CD14-positive monocyte (primary cell): ENCODE results near the gene APBB1. TPM values are rescaled to one million over a fixed set of nuclear protein-coding genes. Genes with fewer than 3 reads are reported as not detected.
"Not testable (repeated sequence)": the region's sequence is repeated elsewhere in the genome, so short reads cannot be mapped to it uniquely, and the experiment has no call there.

ENCODE experiments used
- DNase-seq, 3 donors: peaks; one replicate each; pipeline ENCODE4 v3.0.0-alpha.2; 2011 to 2022
- H2AFZ ChIP-seq: 2 replicates; pipeline ENCODE4 v1.6.0; 2012; ENCODE audit warnings: mild to moderate bottlenecking, low read depth, low read length, inconsistent platforms; ENCODE audit not compliant: insufficient read depth, poor library complexity, severe bottlenecking
- H3K27ac ChIP-seq, 2 donors: 1 replicate in 1 of 2; 2 replicates in 1 of 2; pipeline ENCODE4 v1.5.1; 2012 to 2013; ENCODE audit warnings: low read length in 2 of 2, control low read depth in 1 of 2, inconsistent platforms in 1 of 2, low read depth in 1 of 2, mild to moderate bottlenecking in 1 of 2
- H3K27me3 ChIP-seq, 2 donors: one replicate each; pipeline versions ENCODE4 v1.6.0 to v1.6.1; 2011 to 2013; ENCODE audit warnings: low read length in 2 of 2; ENCODE audit not compliant: control insufficient read depth in 2 of 2, insufficient read depth in 2 of 2
- H3K36me3 ChIP-seq, 2 donors: replicated peaks in 1 of 2; 1 replicate in 1 of 2; 2 replicates in 1 of 2; pipeline versions ENCODE4 v1.5.1 to v1.6.1; 2012 to 2013; ENCODE audit warnings: low read length in 2 of 2, control low read depth in 1 of 2, inconsistent platforms in 1 of 2, mild to moderate bottlenecking in 1 of 2; ENCODE audit not compliant: insufficient read depth in 2 of 2, control insufficient read depth in 1 of 2
- H3K4me1 ChIP-seq, 2 donors: 1 replicate in 1 of 2; 2 replicates in 1 of 2; pipeline versions ENCODE4 v1.5.1 to v1.6.1; 2012 to 2013; ENCODE audit warnings: low read length in 2 of 2, control low read depth in 1 of 2, inconsistent platforms in 1 of 2, mild to moderate bottlenecking in 1 of 2, moderate library complexity in 1 of 2; ENCODE audit not compliant: insufficient read depth in 2 of 2, control insufficient read depth in 1 of 2
- H3K4me2 ChIP-seq: replicated peaks from 2 replicates; pipeline ENCODE3; 2012; ENCODE audit warnings: low read length, moderate library complexity, mild to moderate bottlenecking; ENCODE audit not compliant: poor library complexity, severe bottlenecking; ENCODE audit errors: extremely low read depth
- H3K4me3 ChIP-seq, 3 experiments: fragments of 200-600 bp in 1 of 3; sonication (generic) in 1 of 3; replicated peaks in 1 of 3; 1 replicate in 2 of 3; 2 replicates in 1 of 3; pipeline ENCODE4 v1.5.1; 2011 to 2013; ENCODE audit warnings: low read length in 3 of 3, mild to moderate bottlenecking in 3 of 3, control low read depth in 2 of 3, low read depth in 2 of 3, inconsistent platforms in 1 of 3, moderate library complexity in 1 of 3
- H3K79me2 ChIP-seq: 2 replicates; pipeline ENCODE4 v1.6.0; 2012; ENCODE audit warnings: mild to moderate bottlenecking, control low read depth, inconsistent platforms, low read length, moderate library complexity; ENCODE audit not compliant: insufficient read depth
- H3K9ac ChIP-seq: 2 replicates; pipeline ENCODE4 v1.6.0; 2017; ENCODE audit warnings: low read length, mild to moderate bottlenecking; ENCODE audit not compliant: insufficient read depth, poor library complexity, severe bottlenecking
- H3K9me3 ChIP-seq, 2 donors: replicated peaks in 1 of 2; 1 replicate in 1 of 2; 2 replicates in 1 of 2; pipeline versions ENCODE4 v1.5.1 to v1.6.1; 2012 to 2013; ENCODE audit warnings: low read length in 2 of 2, control low read depth in 1 of 2; ENCODE audit not compliant: control insufficient read depth in 1 of 2, insufficient read depth in 1 of 2
- H4K20me1 ChIP-seq: 2 replicates; pipeline ENCODE4 v1.6.0; 2012; ENCODE audit warnings: mild to moderate bottlenecking, low read length, control low read depth, moderate library complexity; ENCODE audit not compliant: insufficient read depth
- H3K27ac Mint-ChIP-seq, 7 donors: one replicate each; pipeline ENCODE4 v1.8.0; 2020; ENCODE audit warnings: mild to moderate bottlenecking in 7 of 7, mixed read lengths in 7 of 7, moderate library complexity in 6 of 7, inconsistent platforms in 2 of 7
- H3K27me3 Mint-ChIP-seq, 3 donors: one replicate each; pipeline ENCODE4 v1.8.0; 2021 to 2022; ENCODE audit warnings: low read depth in 3 of 3, mild to moderate bottlenecking in 3 of 3, mixed read lengths in 3 of 3, moderate library complexity in 3 of 3, inconsistent platforms in 1 of 3
- H3K36me3 Mint-ChIP-seq, 2 donors: one replicate each; pipeline ENCODE4 v1.8.0; 2020; ENCODE audit warnings: mixed read lengths in 2 of 2, inconsistent platforms in 1 of 2, mild to moderate bottlenecking in 1 of 2
- H3K4me1 Mint-ChIP-seq: one replicate; pipeline ENCODE4 v1.8.0; 2020; ENCODE audit warnings: mild to moderate bottlenecking, mixed read lengths
- H3K4me3 Mint-ChIP-seq, 2 donors: one replicate each; pipeline ENCODE4 v1.8.0; 2020; ENCODE audit warnings: mild to moderate bottlenecking in 2 of 2, mixed read lengths in 2 of 2, moderate library complexity in 1 of 2
- H3K9me3 Mint-ChIP-seq, 7 donors: one replicate each; pipeline ENCODE4 v1.8.0; 2020 to 2022; ENCODE audit warnings: mixed read lengths in 7 of 7, mild to moderate bottlenecking in 6 of 7, moderate library complexity in 6 of 7, inconsistent platforms in 2 of 7
- CTCF ChIP-seq: fragments of 200-600 bp; IDR thresholded peaks from one replicate; pipeline ENCODE4 v1.8.0; 2022; ENCODE audit warnings: antibody characterized with exemption, mild to moderate bottlenecking
- WGBS: methylation state at CpG from one replicate; pipeline ENCODE4 v1.1.5; 2013; ENCODE audit warnings: missing lambda C conversion rate; ENCODE audit not compliant: insufficient coverage; 5-methylcytosine and 5-hydroxymethylcytosine counted together
- intact Hi-C, 2 donors: fragments of 100-400 bp; cut with micrococcal nuclease; formaldehyde crosslinking; loops; one replicate each; pipeline versions ENCODE4 v1.15.0 to v1.15.1; 2023
- polyA plus RNA-seq, 3 donors: library from polyadenylated mRNA; depleted of rRNA in 1 of 3; unstranded in 2 of 3; stranded (reverse) in 1 of 3; fragments of 300-500 nt in 2 of 3; fragments of >200 nt in 1 of 3; fragmentation: Illumina TruSeq in 2 of 3; gene quantifications; 1 replicate in 2 of 3; 2 replicates in 1 of 3; pipeline ENCODE4 v1.2.3, GENCODE V29; 2012 to 2021

The APBB1 gene
- polyA plus RNA-seq, 3 donors: 0.85 to 2.5 (median 2.4) TPM

GRCh38 chr11:6393989-6394670 lies 24.8 kb downstream of the APBB1 start:
- H3K4me3 ChIP-seq: no peak overlapping the region
- H3K4me2 ChIP-seq: no peak overlapping the region
- TF ChIP-seq CTCF: no peak
- H3K27ac ChIP-seq: no peak overlapping the region
- no peak overlapping the region for H2AFZ ChIP-seq
- DNase-seq: no peak
- H3K4me1 ChIP-seq: peaks cover 15 to 19% of the 10 kb centered on the region in 2 donors
- Mint-ChIP-seq H3K36me3 (peaks cover 24 to 36% of the 10 kb centered on the region in 2 donors), H3K4me1 (peaks cover 30% of the 10 kb centered on the region), H3K27ac (peak overlapping the region in 2 of 7 donors; percentile 1 to 42), H3K9me3 (no peaks in the 10 kb centered on the region), H3K27me3 (peaks cover 1 to 5% (median 3%) of the 10 kb centered on the region in 3 donors), H3K4me3 (no peak overlapping the region)
- no peak overlapping the region for H3K9ac ChIP-seq
- H3K27me3 ChIP-seq: no peaks in the 10 kb centered on the region
- intact Hi-C loops: loop anchor here in 1 of 2 donors (5.0 kb wide), 1 partner anchor 218 kb away; the partner anchor contains the start of gene TAF10
- WGBS: 99% methylated on average over 15 of the region's 16 CpGs
- H3K36me3 ChIP-seq: peaks cover 8 to 22% of the 10 kb centered on the region in 2 donors
- peaks cover 10% of the 10 kb centered on the region for H3K79me2 ChIP-seq
- no peaks in the 10 kb centered on the region for H4K20me1 ChIP-seq
- H3K9me3 ChIP-seq: no peaks in the 10 kb centered on the region

DNA sequence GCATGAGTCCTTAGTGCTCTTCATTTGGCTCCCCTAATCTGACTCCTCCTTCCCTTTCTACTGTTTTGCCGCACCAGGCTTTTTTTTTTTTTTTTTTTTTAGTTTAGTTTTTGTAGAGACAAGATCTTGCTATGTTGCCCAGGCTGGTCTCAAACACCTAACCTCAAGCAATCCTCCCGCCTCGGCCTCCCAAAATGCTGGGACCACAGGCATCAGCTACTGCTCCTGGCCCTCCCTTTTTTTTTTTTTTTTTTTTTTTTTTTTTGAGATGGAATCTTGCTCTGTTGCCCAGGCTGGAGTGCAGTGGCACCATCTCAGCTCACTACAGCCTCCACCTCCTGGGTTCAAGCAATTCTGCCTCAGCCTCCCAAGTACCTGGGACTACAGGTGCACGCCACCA lies 26.6 kb downstream of the APBB1 start:
- Mint-ChIP-seq H3K27ac (peak overlapping the region in 1 of 7 donors; percentile 46), H3K36me3 (peaks cover 24 to 36% of the 10 kb centered on the region in 2 donors), H3K4me1 (peaks cover 32% of the 10 kb centered on the region)
- not testable (repeated sequence) for H3K4me3 ChIP-seq, DNase-seq, H2AFZ ChIP-seq, H4K20me1 ChIP-seq, H3K9ac ChIP-seq, H3K4me3 Mint-ChIP-seq, H3K9me3 ChIP-seq, H3K27me3 Mint-ChIP-seq, H3K79me2 ChIP-seq, H3K27ac ChIP-seq, H3K9me3 Mint-ChIP-seq, H3K4me2 ChIP-seq, H3K27me3 ChIP-seq
- WGBS: no CpG with 5 or more reads among the region's 4 CpGs
- intact Hi-C loops: loop anchor here in 1 of 2 donors (5.0 kb wide), 1 partner anchor 220 kb away; the partner anchor contains the start of gene TAF10
- Histone ChIP-seq H3K36me3 (peaks cover 8 to 22% of the 10 kb centered on the region in 2 donors), H3K4me1 (peaks cover 15 to 19% of the 10 kb centered on the region in 2 donors)
